Stimulated activated CD8-positive, alpha-beta memory T cell treated with anti-CD3 and anti-CD28 coated beads, Interleukin-12 subunit alpha, Interleukin-12 subunit beta, amount 100 ng/mL, for 24 hours (primary cell): ENCODE measurements around the gene UTP4.
"Not testable (repeated sequence)": the region's sequence is repeated elsewhere in the genome, so short reads cannot be mapped to it uniquely, and the experiment has no call there.

ENCODE experiments used
- DNase-seq: peaks from one replicate; pipeline ENCODE4 v3.0.0-alpha.2; 2020; ENCODE audit errors: extremely low read depth

Gene UTP4

DNA sequence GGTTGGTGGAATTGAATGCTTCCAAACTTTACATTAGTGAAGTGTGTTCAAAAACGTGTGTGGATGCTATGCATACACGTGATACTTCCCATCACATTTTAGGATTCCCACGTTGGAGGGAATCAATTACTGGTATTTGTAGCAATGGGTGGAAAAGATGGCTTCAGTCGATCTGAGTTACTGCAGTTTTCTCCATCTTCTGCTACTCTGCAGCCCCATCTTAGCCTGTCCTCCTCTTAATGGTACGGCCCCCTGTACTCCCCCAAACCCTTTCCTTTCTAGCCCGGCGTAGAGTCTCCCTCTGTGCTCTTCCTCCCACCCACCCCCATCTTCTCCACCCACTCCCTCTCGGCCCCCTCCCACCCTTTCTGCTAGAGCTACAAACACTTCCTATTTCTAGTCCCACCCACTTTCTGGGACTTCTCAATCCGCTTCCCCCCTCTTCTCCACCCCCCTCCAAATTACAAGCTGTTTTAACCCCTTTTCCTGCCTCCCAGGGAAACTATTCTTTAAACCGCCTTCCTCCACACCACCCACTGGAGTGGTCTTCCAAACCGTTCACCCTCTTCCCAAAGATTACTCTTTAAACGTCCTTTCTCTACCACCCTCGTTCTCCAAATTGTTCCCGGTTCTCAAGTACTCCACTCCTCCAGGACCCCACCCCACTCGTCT, 1.1 kb upstream of the UTP4 start:
- DNase-seq: no peak

DNA sequence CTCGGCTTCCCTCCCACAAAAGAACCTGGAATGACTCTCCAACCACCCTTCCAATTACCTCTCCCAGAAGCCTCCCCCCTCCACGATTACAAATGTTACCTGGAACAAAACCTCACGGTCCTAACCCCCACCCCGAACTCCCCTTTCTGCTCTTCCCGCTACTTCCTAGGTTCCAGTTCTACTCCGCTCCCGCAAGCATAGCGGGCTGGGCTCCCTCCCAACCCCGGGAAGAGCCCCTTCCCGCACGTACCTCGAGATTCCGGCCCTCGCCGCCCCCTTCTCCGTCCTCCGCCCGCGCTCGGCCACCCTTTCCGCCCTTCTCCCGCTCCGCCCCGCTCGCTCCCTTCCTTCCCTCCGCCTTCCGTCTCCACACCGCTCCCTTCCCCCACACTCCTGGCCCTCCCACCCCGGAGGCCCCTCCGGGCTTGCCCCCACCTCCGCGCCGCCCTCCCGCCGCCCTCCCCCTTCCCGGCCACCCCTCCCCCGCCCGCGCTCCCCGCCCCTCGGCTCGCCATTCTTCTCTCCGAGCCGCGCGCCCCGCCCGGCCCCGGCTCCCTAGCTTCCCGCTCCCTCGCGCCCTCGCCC, 518 bp upstream of the UTP4 start:
- DNase-seq: peak; percentile 59

DNA sequence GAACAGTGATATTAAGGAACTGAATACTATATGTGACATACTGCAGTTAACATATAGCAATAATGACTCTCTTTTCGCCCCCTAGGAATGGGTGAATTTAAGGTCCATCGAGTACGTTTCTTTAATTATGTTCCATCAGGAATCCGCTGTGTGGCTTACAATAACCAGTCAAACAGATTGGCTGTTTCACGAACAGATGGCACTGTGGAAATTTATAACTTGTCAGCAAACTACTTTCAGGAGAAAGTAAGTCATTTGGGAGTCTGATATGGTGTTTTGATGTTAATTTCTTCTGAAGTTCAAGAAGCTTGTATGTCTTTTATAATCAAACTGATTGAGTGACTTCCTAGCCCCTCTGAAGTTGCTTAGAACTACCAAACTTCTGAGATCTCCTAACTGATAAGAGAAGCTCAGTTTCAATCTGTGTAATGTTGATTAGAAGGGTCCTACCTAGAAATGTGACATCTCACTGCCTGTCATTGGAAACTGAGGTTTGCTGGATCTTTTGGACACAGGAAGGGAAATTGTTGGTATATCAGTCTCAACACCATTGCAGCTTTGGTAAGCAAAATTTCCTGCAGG, 1.0 kb downstream of the UTP4 start:
- DNase-seq: no peak

DNA sequence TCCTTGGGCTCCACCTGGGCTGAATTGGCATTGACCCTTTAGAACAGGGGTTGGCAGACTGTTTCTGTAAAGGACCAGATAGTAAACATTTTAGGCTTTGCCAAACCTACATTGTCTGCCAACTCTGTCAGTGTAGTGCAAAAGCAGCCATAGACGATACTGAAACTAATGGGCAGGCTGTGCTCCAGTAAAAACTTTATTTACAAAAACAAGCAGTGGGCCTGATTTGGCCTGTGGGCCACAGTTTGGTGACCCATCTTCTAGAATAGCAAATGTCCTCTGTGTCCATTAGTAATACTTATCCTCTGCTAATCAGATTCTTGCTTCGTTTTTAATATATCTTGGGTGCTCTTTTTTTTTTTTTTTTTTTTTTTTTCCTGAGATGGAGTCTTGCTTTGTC, 6.2 kb downstream of the UTP4 start:
- DNase-seq: no peak

DNA sequence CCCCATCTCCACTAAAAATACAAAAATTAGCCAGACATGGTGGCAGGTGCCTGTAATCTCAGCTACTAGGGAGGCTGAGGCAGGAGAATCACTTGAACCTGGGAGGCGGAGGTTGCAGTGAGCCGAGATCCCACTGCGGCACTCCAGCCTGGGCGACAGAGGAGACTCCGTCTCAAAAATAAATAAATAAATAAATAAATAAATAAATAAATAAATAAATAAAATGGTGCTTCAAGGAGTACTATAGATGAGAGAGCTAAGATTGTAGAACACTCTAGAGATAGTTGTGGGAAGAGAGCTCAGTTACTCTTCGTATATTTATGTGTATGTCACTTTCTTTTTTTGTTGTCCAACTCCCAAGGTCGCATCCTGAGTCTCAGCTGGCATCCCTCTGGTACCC, 7.0 kb downstream of the UTP4 start:
- DNase-seq: not testable (repeated sequence)

DNA sequence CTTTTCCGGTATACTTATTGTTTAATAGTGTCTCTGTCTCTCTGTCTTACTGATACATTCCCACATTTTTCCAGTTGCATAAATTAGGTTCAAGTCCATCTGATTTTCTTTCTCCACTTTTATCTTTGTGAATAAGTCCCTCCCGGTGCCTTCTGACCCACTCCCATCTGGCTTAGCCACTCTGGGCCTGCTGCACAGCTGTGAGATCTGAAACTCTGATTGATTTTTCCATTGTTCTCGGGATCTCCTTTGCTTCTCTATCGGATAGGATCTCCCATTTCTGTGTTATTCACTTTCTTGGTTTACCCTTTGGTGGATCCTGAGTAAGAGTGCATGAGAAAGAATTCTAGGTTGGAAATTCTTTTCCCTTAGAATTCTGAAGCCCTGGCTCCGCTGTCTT, 8.6 kb downstream of the UTP4 start:
- DNase-seq: no peak

DNA sequence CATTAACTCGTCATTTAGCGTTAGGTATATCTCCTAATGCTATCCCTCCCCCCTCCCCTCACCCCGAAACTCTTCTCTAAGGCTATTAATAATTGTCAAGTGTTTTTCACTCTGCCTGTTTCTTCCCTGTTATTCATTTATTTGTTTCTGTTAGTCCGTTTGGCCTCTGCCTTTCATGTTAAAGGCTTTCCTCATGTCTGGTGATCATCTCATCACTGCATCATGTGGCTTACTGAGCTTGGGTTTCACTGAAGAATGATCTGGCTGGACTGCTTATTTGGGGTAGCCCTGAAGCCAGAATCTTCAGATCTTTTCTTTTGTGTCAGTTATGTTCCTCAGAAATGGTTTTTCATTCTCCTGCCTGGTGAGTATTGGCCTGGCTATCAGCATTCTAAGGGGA, 9.5 kb downstream of the UTP4 start:
- DNase-seq: no peak

DNA sequence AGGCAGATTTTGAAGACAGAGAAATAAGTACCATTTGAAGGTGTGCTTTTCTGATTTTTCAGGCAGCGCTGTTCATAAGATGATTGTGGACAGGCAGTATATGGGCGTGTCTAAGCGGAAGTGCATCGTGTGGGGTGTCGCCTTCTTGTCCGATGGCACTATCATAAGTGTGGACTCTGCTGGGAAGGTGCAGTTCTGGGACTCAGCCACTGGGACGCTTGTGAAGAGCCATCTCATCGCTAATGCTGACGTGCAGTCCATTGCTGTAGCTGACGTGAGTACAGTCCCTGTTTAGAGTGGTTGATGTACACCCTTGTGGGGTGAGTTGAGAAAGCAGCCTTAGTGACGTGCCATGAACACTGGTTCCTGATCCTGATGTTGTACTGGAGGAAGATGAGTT, 10.7 kb downstream of the UTP4 start:
- DNase-seq: no peak

DNA sequence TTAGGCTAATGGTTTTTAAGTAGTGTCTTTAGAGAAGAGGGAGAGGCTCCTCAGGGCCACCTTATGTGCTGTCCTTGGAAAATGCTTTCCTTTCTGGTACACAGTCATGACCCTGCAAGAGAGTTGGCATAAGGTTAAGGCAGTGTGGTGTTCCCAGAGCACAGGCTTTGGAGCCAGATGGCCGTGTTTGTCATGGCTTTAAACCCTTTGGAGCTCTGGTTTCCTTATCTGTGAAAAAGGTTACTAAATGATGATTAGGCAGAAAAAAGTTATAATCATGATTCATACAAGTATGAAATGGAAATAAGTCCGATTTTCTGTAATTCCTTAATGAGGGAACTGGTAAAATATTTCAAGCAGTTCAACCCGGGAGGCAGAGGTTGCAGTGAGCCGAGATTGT, 13.2 kb downstream of the UTP4 start:
- no peak for DNase-seq

DNA sequence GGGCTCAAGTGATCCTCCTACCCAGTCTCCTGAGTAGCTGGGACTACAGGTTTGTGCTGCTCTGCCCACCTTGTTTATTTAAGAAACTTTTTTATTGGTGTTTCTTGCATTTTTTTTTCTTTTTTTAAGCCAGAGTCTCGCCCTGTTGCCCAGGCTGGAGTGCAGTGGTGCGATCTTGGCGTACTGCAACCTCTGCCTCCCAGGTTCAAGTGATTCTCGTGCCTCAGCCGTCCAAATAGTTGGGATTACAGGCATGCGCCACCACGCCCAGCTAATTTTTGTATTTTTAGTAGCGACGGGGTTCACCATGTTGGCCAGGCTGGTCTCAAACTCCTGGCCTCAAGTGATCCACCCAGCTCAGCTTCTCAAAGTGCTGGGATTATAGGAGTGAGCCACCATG, 17.2 kb downstream of the UTP4 start:
- not testable (repeated sequence) for DNase-seq

DNA sequence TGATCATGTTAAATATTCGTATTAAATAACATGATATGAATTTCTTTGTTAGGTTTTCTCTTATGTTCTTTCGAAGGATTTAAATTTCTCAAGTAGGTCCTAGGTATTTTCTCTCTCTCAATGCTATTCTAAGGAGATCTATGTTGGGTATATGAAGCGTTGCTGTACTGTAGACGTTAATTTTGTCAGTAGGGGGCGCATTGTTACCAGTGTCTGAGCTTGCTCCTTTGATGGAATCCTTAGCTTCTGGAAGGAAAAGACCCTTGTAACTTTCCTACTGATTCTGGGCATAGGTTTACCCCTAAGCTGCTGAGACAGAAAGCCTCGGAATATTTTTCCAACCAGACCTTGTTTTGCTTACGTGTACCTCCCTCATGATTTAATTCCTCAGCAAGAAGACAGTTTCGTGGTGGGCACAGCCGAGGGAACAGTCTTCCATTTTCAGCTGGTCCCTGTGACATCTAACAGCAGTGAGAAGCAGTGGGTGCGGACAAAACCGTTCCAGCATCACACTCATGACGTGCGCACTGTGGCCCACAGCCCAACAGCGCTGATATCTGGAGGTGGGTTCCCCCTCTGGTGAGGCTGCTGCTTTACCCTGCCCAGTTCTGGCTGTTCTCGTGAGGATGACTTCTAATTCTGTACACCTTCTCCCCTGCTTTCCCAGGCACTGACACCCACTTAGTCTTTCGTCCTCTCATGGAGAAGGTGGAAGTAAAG, 17.9 kb downstream of the UTP4 start:
- DNase-seq: no peak

DNA sequence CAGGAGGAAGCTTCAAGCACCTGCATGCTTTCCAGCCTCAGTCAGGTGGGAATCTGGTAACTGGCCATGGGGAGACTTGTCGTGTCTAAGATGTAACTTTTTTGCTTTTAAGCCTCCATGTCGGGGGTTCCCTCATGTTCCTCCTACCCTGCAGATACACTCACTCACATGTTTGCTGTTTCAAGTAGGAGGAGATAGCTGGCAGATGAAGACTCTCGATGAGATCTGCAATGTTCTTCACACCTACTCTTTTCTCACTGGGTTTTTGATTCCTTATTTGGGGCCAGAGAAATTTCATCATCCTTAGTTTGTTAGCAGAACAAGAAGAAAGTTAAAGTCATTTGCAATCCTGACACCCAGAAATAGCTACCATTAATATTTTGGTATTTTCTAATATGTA, 24.7 kb downstream of the UTP4 start:
- no peak for DNase-seq

DNA sequence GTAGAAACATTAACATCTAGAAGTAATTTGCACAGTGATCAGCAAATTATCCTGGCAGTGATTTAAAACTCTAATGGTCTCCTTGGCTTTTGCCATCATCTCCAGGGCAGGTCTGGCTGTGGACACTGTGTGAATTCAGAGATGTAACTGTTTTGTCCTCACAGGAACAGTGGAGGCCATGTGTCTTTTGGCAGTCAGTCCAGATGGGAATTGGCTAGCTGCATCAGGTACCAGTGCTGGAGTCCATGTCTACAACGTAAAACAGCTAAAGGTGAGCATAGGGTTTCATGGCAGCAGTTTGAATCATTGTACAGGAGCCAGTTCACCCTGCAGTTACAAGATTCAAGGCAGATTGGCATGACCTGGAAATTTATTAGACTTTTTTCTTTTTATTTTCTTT, 27.7 kb downstream of the UTP4 start:
- no peak for DNase-seq

DNA sequence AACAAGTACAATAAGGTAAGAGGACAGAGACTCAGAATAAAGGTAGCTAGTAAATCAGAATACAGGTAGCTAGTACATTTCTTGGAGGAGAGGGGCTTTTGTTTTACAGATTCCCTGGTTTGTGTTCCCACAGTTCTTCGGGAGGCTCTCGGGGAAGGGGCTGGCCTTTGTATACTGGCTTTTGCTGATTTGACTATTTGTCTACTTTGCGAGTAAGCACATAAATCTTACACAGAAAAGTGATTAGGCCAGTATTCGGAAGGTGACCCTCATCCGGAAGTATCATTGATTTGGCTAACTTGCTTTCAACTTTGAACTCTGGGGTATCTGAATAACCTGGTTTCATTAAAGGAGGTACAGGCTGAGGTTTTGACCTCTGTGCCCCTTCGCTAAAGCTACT, 33.1 kb downstream of the UTP4 start:
- DNase-seq: no peak

DNA sequence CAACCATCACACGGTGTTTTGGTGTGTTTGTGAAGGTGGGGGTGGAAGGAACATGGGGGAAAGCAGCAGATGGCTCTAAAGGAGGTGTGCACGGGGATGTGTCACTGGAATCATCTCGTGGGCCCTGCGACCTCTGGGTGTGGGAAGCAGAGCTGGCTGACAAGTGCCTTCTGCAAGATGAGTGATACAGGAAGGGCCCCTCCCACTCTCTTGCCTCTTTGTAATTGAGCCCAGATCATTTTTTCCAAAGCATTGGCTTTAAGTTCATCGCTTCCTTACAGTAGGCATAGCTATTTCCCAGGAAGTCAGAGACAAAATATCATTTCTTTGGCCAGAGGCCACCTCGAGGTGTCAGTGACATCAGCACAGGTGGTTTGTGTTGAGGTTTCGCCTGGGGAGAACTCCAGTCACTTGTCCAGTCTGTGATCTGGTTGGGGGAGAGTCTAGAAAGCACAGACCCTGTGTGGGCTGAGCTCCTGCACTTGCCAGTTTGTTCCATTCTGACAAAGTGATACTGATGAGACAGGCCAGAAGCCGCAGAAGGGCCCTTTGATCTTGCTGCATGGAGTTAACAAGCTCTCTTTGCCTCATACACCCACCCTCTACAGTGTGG, 33.9 kb downstream of the UTP4 start:
- DNase-seq: peak; percentile 46

DNA sequence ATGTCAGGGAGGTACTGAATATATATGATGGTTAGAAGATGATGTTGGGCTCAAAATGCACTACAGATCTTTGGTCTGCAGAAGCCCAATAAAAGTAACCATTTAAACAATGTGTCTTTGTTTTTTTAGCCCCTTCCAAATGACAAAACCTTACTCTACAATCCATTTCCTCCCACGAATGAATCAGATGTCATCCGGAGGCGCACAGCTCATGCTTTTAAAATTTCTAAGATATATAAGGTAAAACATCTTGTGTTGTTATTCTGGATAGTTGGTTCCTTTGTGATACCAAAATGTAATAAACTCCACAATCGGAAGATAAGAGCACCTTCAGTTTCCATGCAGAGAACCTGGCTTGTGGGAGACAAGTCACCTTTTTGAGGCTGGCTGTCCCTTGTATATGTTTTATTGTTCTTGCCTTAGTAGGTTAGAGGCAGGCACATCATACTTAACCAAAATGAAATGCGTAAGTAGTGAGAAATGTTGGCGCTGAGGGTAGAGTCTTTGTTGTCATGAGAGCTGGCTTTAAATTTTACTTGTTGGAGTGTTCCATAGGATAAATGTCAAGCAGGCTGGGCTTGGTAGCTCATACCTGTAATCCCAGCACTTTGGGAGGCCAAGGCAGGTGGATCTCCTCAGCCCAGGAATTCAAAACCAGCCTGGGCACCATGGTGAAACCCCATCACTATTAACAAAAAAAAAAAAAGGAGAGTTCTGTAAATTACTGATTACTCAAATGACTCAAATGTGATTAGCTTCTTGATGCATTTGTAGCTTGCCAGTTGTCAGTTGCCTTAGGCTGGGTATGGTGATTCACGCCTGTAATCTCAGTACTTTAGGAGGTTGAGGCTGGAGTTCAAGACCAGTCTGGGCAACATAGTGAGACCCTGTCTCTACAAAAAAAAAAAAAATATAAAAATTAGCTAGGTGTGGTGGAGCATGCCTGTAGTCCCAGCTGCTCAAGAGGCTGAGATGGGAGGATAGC, 34.8 kb downstream of the UTP4 start:
- no peak for DNase-seq

DNA sequence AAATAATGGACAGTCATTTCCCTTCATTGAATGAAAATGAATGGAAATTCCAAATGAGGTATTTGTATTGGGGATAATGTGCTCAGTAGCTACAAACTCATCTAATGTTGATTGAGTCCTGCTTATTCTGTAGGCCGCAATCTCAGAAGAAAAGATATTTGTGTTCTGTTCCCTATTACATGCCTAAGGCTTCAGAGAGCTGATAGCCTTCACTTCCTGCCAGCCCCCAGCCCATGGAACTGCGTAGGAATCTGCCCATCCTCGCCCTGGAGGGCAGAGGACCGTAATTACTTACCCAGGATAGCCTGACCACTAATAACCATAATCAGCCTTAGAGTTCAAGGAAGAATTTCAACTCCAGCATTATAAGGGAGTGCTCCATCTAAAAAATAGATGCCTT, 36.6 kb downstream of the UTP4 start:
- no peak for DNase-seq

DNA sequence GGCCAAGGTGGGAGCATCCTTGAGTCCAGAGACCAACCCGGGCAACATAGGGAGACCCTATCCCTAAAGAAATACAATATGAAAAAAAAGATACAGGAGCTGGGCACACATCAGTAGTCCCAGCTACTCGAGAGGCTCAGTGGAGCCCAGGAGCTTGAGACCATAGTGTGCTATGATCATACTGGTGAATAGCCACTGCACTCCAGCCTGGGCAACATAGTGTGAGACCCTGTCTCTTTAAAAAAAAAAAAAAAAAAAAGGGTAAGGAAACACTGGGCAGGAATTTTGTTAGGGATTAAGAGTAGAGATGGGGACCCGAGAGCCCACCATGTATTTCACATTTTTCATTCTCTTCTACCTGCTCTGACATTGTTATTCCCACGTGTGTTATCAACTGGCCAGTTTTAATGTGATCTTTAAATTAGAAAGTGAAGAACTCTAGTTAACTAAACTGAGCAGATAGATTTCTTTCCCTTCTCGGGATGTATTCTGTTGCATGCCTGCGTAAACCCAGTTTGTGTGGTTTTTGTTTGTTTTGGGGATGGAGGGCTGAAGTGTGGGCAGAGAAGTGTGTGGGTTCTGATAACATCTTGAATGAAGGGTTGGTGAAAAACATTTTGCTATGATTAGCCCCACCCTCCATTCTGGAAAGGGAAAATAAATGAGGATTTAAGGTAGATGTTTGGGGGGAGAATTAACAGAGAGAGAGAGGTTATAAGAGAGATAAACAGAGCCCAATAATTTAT, 37.3 kb downstream of the UTP4 start:
- no peak for DNase-seq

DNA sequence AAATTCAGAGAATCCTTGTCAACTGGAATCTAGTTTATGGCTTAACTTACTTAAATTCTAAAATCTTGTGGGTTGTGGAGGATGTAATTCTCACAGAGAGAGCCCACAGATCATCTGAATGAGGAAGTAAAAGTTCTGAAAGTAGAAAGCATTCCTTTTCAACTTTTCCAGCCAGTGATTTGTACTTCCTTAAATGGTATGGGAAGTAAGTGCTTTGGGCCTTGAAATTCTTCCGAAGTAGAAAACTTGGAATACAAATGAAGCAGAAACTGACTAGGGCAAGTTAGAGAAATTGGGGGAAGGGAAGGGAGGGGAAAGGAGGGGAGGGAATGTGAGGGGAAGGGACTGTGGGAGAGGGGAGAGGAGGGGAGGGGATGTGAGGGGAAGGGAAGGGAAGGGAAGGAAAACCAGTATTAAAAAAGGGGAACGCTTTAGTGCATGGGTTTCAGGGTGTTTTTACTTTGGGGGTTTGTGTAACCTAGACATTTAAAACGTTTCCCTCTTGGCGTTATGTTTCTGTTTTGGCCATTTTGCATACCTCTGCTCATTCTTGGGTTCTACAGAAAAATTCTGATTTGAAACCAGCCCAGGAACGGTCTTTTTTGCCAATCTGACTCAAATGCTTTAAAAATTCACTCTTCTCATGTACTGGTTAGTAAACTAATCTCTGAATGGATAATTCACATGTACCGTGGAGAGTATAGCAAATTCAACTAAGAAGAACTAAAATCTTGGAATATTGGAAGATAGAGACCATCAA, 39.1 kb downstream of the UTP4 start:
- no peak for DNase-seq
